Spleen (tissue), 7 donors: ENCODE measurements around the gene OXGR1.

Experiments used
- CTCF ChIP-seq, 11 experiments: fragments of 200-600 bp in 7 of 11; fragments of 450-650 bp in 4 of 11; sonication (generic) in 4 of 11; IDR thresholded peaks in 8 of 11; conservative IDR thresholded peaks in 3 of 11; 1 replicate in 7 of 11; 2 replicates in 4 of 11; pipeline versions ENCODE4 v1.4.0 to v1.8.0; 2016 to 2021; ENCODE audit warnings: antibody characterized with exemption in 11 of 11, inconsistent platforms in 4 of 11, mild to moderate bottlenecking in 1 of 11
- POLR2A ChIP-seq, 3 donors: fragments of 450-650 bp; IDR thresholded peaks; one replicate each; pipeline ENCODE4 v1.5.1; 2017; ENCODE audit warnings: antibody characterized with exemption in 3 of 3, mild to moderate bottlenecking in 1 of 3
- donor health status: DM: no; HTN: no; CAD: no; lungs with moderate emphysema.
- donor health status: DM: no; HTN: no; CAD: no.
- donor health status: DM: no; HTN: no; CAD: no.

GRCh38 chr13:97020689-97021240 is 26.5 kb upstream of the OXGR1 start:
- no peak for TF ChIP-seq CTCF (IDR thresholded peaks at IDR 0.05 in 8 of 11, conservative IDR thresholded peaks at IDR 0.05 in 3 of 11)
- no peak for TF ChIP-seq POLR2A (IDR thresholded peaks at IDR 0.05)
